ENCODE results near the gene FHIT. TPM values are rescaled to one million over a fixed set of nuclear protein-coding genes. Genes with fewer than 3 reads are reported as not detected.

The FHIT gene
- total and polyA plus RNA-seq, 2 of the 4 experiments (the other 2 are of a cell fraction), result 0.07 TPM; not detected in 1

DNA sequence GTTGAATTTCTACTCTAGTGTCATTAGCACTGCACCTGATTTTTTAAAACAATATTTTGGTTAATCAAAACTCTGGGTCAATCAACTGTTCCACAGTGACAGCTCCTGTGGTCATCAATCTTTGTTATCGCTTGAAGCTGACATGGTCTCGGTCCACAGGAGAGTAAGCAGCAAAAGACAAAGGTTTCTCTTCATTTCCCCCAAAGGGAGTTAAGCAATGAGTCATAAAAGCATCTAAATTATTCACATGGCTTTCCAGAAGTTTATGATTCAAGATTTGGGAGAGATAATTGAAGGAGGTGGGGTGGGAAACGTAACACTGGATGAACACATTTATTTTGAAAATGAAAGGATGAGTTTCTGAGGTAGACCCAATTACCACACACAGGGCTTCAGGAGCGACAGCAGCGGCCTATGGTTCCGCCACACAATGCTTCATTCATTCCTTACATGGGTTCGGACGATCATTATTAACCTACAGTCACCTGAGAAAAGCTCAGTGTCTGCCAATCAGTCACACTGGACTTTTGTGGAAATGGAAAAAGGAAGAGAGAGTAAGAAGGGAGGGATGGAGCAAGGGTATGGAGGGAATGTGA lies 505.1 kb downstream of the FHIT start:
- H4K91ac ChIP-seq (ENCODE audit: insufficient read depth, low read depth, low read length), result no peak overlapping the region
- no peaks in the 10 kb centered on the region for H4K20me1 ChIP-seq (ENCODE audit: insufficient read depth, low read length)
- DNase-seq, result no peak
- H3K14ac ChIP-seq (replicated peaks; ENCODE audit: low read depth, low read length), result no peak overlapping the region
- intact Hi-C loops (cut with micrococcal nuclease), result no loop called here
- no peak for ATAC-seq (ENCODE audit: low read depth)
- dilution Hi-C loops (cut with HindIII; ENCODE audit: low sequenced_read_pairs, unreplicated experiment), result no loop called here
- POLR2A ChIA-PET (ENCODE audit: unreplicated experiment), result no interaction called here
- H3K79me1 ChIP-seq (ENCODE audit: low read depth in 1 of 2, low read length in 2 of 2), result no peaks in the 10 kb centered on the region
- H2BK120ac ChIP-seq (ENCODE audit: low read depth, low read length), result no peak overlapping the region
- H2BK20ac ChIP-seq (ENCODE audit: low read depth, low read length), result no peak overlapping the region
- no peaks in the 10 kb centered on the region for H3K9me1 ChIP-seq (ENCODE audit: insufficient read depth, low read length)
- no peak overlapping the region for H3K4me2 ChIP-seq (ENCODE audit: low read depth, low read length)
- no peaks in the 10 kb centered on the region for H3K9me3 ChIP-seq (ENCODE audit: control insufficient read depth, insufficient read depth, low read length)
- H3K4me1 ChIP-seq (ENCODE audit: control insufficient read depth, insufficient read depth, low read length), result peaks cover 4% of the 10 kb centered on the region
- no peak overlapping the region for H3K9ac ChIP-seq (ENCODE audit: low read depth, low read length)
- no peak overlapping the region for H2BK15ac ChIP-seq (ENCODE audit: low read depth, low read length)
- CTCF ChIA-PET, result interaction anchor here (0.7 kb wide), 1 partner anchor 216 kb away, joined by 3 read pairs; no protein-coding TSS in a partner anchor
- H3K4me3 ChIP-seq (ENCODE audit: insufficient read depth, low read depth, low read length), result no peak overlapping the region
- H2AFZ ChIP-seq (replicated peaks; ENCODE audit: low read length, poor library complexity), result no peak overlapping the region
- no peak overlapping the region for H2AK9ac ChIP-seq (replicated peaks; ENCODE audit: low read depth, low read length, poor library complexity)
- no TSS peak for BruUV-seq (replicated peaks)
- no peak overlapping the region for H2AK5ac ChIP-seq (ENCODE audit: low read depth, low read length)
- no peak overlapping the region for H3K23ac ChIP-seq (ENCODE audit: low read depth, low read length)
- no peak overlapping the region for H4K8ac ChIP-seq (ENCODE audit: low read depth in 2 of 2, low read length in 2 of 2)
- H3K27ac ChIP-seq (ENCODE audit: insufficient read depth, low read length), result no peak overlapping the region
- no CpG with 5 or more reads among the region's 8 CpGs for WGBS, 2 experiments (ENCODE audit: extremely low coverage in 2 of 2, insufficient read length in 1 of 2)
- no peak overlapping the region for H3K56ac ChIP-seq (ENCODE audit: extremely low read depth, insufficient read depth, low read length)
- no peak overlapping the region for H3K4ac ChIP-seq (ENCODE audit: low read depth, low read length)
- no peak overlapping the region for H3K18ac ChIP-seq (ENCODE audit: low read depth, low read length)
- no peaks in the 10 kb centered on the region for H3K27me3 ChIP-seq (ENCODE audit: control insufficient read depth, insufficient read depth, low read length)
- TF ChIP-seq RCOR1 (IDR thresholded peaks at IDR 0.05; ENCODE audit: insufficient replicate concordance, low read length) (no peak), MAZ (IDR thresholded peaks at IDR 0.05; ENCODE audit: borderline replicate concordance, low read depth, low read length) (no peak), CEBPB (IDR thresholded peaks at IDR 0.05; ENCODE audit: low read depth, low read length) (no peak), MXI1 (IDR thresholded peaks at IDR 0.05; ENCODE audit: borderline replicate concordance, low read depth, low read length) (no peak), CHD1 (IDR thresholded peaks at IDR 0.05; ENCODE audit: low read depth, low read length) (no peak), POLR2A (IDR thresholded peaks at IDR 0.05; ENCODE audit: low read depth, low read length) (no peak), RAD21 (IDR thresholded peaks at IDR 0.05; ENCODE audit: low read length) (no peak), MAFK (IDR thresholded peaks at IDR 0.05; ENCODE audit: low read depth, low read length) (no peak)
- TF ChIP-seq, protein P1, sequence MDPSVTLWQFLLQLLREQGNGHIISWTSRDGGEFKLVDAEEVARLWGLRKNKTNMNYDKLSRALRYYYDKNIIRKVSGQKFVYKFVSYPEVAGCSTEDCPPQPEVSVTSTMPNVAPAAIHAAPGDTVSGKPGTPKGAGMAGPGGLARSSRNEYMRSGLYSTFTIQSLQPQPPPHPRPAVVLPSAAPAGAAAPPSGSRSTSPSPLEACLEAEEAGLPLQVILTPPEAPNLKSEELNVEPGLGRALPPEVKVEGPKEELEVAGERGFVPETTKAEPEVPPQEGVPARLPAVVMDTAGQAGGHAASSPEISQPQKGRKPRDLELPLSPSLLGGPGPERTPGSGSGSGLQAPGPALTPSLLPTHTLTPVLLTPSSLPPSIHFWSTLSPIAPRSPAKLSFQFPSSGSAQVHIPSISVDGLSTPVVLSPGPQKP (IDR thresholded peaks at IDR 0.05; ENCODE audit: borderline replicate concordance, low read depth, low read length), result no peak
- TF ChIP-seq, protein P2, sequence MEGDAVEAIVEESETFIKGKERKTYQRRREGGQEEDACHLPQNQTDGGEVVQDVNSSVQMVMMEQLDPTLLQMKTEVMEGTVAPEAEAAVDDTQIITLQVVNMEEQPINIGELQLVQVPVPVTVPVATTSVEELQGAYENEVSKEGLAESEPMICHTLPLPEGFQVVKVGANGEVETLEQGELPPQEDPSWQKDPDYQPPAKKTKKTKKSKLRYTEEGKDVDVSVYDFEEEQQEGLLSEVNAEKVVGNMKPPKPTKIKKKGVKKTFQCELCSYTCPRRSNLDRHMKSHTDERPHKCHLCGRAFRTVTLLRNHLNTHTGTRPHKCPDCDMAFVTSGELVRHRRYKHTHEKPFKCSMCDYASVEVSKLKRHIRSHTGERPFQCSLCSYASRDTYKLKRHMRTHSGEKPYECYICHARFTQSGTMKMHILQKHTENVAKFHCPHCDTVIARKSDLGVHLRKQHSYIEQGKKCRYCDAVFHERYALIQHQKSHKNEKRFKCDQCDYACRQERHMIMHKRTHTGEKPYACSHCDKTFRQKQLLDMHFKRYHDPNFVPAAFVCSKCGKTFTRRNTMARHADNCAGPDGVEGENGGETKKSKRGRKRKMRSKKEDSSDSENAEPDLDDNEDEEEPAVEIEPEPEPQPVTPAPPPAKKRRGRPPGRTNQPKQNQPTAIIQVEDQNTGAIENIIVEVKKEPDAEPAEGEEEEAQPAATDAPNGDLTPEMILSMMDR (conservative IDR thresholded peaks at IDR 0.05; ENCODE audit: low read depth, low read length), result no peak
- no peak overlapping the region for H4K5ac ChIP-seq (ENCODE audit: low read depth, low read length)
- no peaks in the 10 kb centered on the region for H3K36me3 ChIP-seq (ENCODE audit: control insufficient read depth, insufficient read depth, low read length)
- in situ Hi-C loops (cut with MboI; ENCODE audit: low sequenced_read_pairs), result no loop called here
- H2BK5ac ChIP-seq (ENCODE audit: low read depth, low read length, poor library complexity, severe bottlenecking), result no peak overlapping the region
